Astrocyte (in vitro differentiated cells and primary cell): ENCODE results near the gene CORIN. TPM values are rescaled to one million over a fixed set of nuclear protein-coding genes. Genes with fewer than 3 reads are reported as not detected.

ENCODE experiments used
- DNase-seq: peaks from one replicate; pipeline ENCODE4 v3.0.0-alpha.2; 2010; ENCODE audit warnings: low read depth
- FAIRE-seq: peaks from 2 replicates; lab custom pipeline; 2011; peaks lifted over from hg19 to GRCh38; lab: Jason Lieb, UNC
- H2AFZ ChIP-seq: 2 replicates; pipeline ENCODE4 v1.6.0; 2012; ENCODE audit warnings: low read depth, low read length, inconsistent platforms
- H3K27ac ChIP-seq: 2 replicates; pipeline ENCODE4 v1.5.1; 2011; ENCODE audit warnings: low read depth, low read length, inconsistent platforms
- H3K27me3 ChIP-seq: 2 replicates; pipeline ENCODE4 v1.6.0; 2011; ENCODE audit warnings: low read length, inconsistent platforms; ENCODE audit not compliant: insufficient read depth
- H3K36me3 ChIP-seq: 2 replicates; pipeline ENCODE4 v1.5.1; 2011; ENCODE audit warnings: low read length, inconsistent platforms; ENCODE audit not compliant: insufficient read depth
- H3K4me1 ChIP-seq: 2 replicates; pipeline ENCODE4 v1.5.1; 2011; ENCODE audit warnings: low read length, inconsistent platforms; ENCODE audit not compliant: insufficient read depth
- H3K4me2 ChIP-seq: 2 replicates; pipeline ENCODE4 v1.6.0; 2012; ENCODE audit warnings: low read length, inconsistent platforms
- H3K4me3 ChIP-seq: 2 replicates; pipeline ENCODE4 v1.5.1; 2011; ENCODE audit warnings: low read depth, mild to moderate bottlenecking, low read length, inconsistent platforms; ENCODE audit not compliant: insufficient read depth
- H3K79me2 ChIP-seq: 2 replicates; pipeline ENCODE4 v1.6.0; 2012; ENCODE audit warnings: mild to moderate bottlenecking, low read length, inconsistent platforms; ENCODE audit not compliant: insufficient read depth
- H3K9ac ChIP-seq: 2 replicates; pipeline ENCODE4 v1.6.0; 2012; ENCODE audit warnings: mild to moderate bottlenecking, low read length, inconsistent platforms
- H3K9me3 ChIP-seq: 2 replicates; pipeline ENCODE4 v1.5.1; 2012; ENCODE audit warnings: low read depth, mild to moderate bottlenecking, low read length, inconsistent platforms; ENCODE audit not compliant: insufficient read depth
- H4K20me1 ChIP-seq: 2 replicates; pipeline ENCODE4 v1.6.0; 2012; ENCODE audit warnings: low read length, inconsistent platforms; ENCODE audit not compliant: insufficient read depth
- H3K27ac Mint-ChIP-seq: one replicate; pipeline ENCODE4 v1.8.0; 2021; ENCODE audit warnings: mild to moderate bottlenecking, mixed read lengths; ENCODE audit not compliant: unreplicated experiment
- H3K27me3 Mint-ChIP-seq: one replicate; pipeline ENCODE4 v1.8.0; 2021; ENCODE audit warnings: low read depth, mixed read lengths; ENCODE audit not compliant: unreplicated experiment
- H3K36me3 Mint-ChIP-seq: one replicate; pipeline ENCODE4 v1.8.0; 2021; ENCODE audit warnings: low read depth, mixed read lengths; ENCODE audit not compliant: unreplicated experiment
- H3K4me1 Mint-ChIP-seq: one replicate; pipeline ENCODE4 v1.8.0; 2021; ENCODE audit warnings: low read depth, mixed read lengths; ENCODE audit not compliant: unreplicated experiment
- H3K4me3 Mint-ChIP-seq: one replicate; pipeline ENCODE4 v1.8.0; 2021; ENCODE audit warnings: mild to moderate bottlenecking, moderate library complexity, mixed read lengths; ENCODE audit not compliant: unreplicated experiment
- H3K9me3 Mint-ChIP-seq: one replicate; pipeline ENCODE4 v1.8.0; 2021; ENCODE audit warnings: mild to moderate bottlenecking, mixed read lengths; ENCODE audit not compliant: unreplicated experiment
- EZH2 ChIP-seq: IDR thresholded peaks from 2 replicates; pipeline ENCODE4 v1.6.1; 2012; ENCODE audit warnings: mild to moderate bottlenecking, low read length, inconsistent platforms; ENCODE audit not compliant: insufficient read depth
- total RNA-seq: library from RNA; stranded (reverse); gene quantifications from 2 replicates; pipeline ENCODE4 v1.2.1, GENCODE V29; 2021
- TF ChIP-seq, protein P1 (sequence below): IDR thresholded peaks from 2 replicates; pipeline ENCODE4 v1.5.1; 2011; ENCODE audit warnings: low read depth, mild to moderate bottlenecking, inconsistent platforms, low read length, moderate library complexity; ENCODE audit not compliant: insufficient read depth

CORIN gene
- total RNA-seq, 1 donor from 2014 or later = 0.20 TPM

DNA sequence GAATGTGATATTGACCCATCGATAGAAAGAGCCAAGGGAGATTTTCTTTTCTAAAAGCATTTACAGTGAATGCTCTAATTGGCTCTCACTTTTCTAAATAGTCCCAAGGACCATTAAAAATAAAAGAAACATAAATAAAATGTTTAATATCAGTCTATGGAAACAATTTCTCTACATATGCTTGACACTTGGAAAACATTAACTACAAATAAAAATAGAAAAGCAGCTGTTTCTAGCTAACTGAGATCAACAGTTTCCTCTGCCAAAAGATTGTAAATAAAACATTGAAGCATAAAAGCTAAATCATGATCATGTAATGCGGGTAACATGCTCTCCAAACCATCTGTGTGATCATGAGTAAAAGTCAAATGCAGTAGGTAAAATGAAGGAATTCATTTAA, 49.7 kb downstream of the CORIN start:
- Histone ChIP-seq H3K4me3 (no peak overlapping the region), H3K27ac (no peak overlapping the region), H3K4me1 (no peaks in the 10 kb centered on the region), H3K36me3 (no peaks in the 10 kb centered on the region), H2AFZ (no peak overlapping the region), H3K9ac (no peak overlapping the region), H3K79me2 (no peaks in the 10 kb centered on the region), H3K9me3 (no peaks in the 10 kb centered on the region), H4K20me1 (no peaks in the 10 kb centered on the region), H3K4me2 (no peak overlapping the region), H3K27me3 (no peaks in the 10 kb centered on the region)
- no peak for FAIRE-seq
- Mint-ChIP-seq H3K36me3 (no peaks in the 10 kb centered on the region), H3K9me3 (no peaks in the 10 kb centered on the region), H3K27me3 (no peaks in the 10 kb centered on the region), H3K4me1 (no peaks in the 10 kb centered on the region), H3K4me3 (no peak overlapping the region), H3K27ac (no peak overlapping the region)
- TF ChIP-seq EZH2 = no peak
- TF ChIP-seq, protein P1, sequence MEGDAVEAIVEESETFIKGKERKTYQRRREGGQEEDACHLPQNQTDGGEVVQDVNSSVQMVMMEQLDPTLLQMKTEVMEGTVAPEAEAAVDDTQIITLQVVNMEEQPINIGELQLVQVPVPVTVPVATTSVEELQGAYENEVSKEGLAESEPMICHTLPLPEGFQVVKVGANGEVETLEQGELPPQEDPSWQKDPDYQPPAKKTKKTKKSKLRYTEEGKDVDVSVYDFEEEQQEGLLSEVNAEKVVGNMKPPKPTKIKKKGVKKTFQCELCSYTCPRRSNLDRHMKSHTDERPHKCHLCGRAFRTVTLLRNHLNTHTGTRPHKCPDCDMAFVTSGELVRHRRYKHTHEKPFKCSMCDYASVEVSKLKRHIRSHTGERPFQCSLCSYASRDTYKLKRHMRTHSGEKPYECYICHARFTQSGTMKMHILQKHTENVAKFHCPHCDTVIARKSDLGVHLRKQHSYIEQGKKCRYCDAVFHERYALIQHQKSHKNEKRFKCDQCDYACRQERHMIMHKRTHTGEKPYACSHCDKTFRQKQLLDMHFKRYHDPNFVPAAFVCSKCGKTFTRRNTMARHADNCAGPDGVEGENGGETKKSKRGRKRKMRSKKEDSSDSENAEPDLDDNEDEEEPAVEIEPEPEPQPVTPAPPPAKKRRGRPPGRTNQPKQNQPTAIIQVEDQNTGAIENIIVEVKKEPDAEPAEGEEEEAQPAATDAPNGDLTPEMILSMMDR = no peak
- DNase-seq = no peak

DNA sequence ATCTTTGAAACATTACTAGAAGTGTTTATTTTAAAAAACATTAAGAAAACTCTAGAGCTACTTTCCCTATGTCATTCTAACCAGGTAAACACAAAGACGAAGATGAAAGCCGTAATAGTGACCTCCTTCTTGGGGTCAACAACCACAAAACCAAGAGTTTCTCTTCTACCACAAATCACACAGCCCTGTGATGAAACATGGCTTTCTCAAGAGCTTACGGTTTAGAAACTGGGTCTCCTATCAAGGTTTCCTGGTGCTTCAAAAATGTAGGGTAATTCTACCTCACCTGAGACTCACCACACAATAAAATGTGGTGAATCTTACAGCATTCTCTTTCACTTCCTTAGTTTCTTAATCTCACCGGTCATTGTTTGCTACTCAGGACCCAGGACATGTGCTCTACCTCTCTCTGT, 50.9 kb downstream of the CORIN start:
- FAIRE-seq (no peak), DNase-seq (no peak)
- Mint-ChIP-seq H3K27ac (no peak overlapping the region), H3K27me3 (no peaks in the 10 kb centered on the region), H3K9me3 (no peaks in the 10 kb centered on the region), H3K4me3 (no peak overlapping the region), H3K36me3 (no peaks in the 10 kb centered on the region), H3K4me1 (no peaks in the 10 kb centered on the region)
- Histone ChIP-seq H3K4me2 (no peak overlapping the region), H4K20me1 (no peaks in the 10 kb centered on the region), H3K9ac (no peak overlapping the region), H3K27me3 (no peaks in the 10 kb centered on the region), H3K27ac (no peak overlapping the region), H3K9me3 (no peaks in the 10 kb centered on the region), H3K4me1 (no peaks in the 10 kb centered on the region), H3K79me2 (no peaks in the 10 kb centered on the region), H3K36me3 (no peaks in the 10 kb centered on the region), H2AFZ (no peak overlapping the region), H3K4me3 (no peak overlapping the region)
- TF ChIP-seq EZH2 = no peak

DNA sequence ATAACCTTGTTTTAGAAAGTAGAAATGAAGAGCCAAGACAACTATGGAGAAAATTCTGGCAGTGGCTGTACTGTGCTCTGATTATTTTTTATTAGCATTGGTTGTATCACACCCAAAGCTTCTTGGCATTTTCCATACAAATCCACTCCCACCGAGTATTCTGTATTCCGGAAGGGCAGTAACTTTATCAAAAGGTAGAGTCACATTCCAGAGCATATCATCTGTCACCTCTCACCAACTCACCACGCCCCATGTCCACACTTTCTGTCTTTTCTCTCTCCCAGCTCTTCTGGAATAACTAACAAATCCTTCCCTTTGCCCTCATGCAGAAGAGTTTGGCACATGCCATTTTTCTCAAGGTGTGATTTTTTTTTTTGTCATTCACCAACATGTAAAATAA, 52.7 kb downstream of the CORIN start:
- Histone ChIP-seq H3K4me3 (no peak overlapping the region), H3K9me3 (no peaks in the 10 kb centered on the region), H3K36me3 (no peaks in the 10 kb centered on the region), H3K4me1 (no peaks in the 10 kb centered on the region), H3K79me2 (no peaks in the 10 kb centered on the region), H3K27ac (no peak overlapping the region), H3K9ac (no peak overlapping the region), H4K20me1 (no peaks in the 10 kb centered on the region), H3K27me3 (no peaks in the 10 kb centered on the region), H3K4me2 (no peak overlapping the region), H2AFZ (no peak overlapping the region)
- H3K4me1 Mint-ChIP-seq = no peaks in the 10 kb centered on the region
- no peaks in the 10 kb centered on the region for H3K27me3 Mint-ChIP-seq
- no peaks in the 10 kb centered on the region for H3K36me3 Mint-ChIP-seq
- FAIRE-seq (no peak), DNase-seq (no peak)
- no peak for TF ChIP-seq EZH2
- TF ChIP-seq, protein P1 = no peak
- no peaks in the 10 kb centered on the region for H3K9me3 Mint-ChIP-seq
- H3K4me3 Mint-ChIP-seq = no peak overlapping the region
- no peak overlapping the region for H3K27ac Mint-ChIP-seq
